ENCODE data around the gene ZNF362. TPM values are rescaled to one million over a fixed set of nuclear protein-coding genes. Genes with fewer than 3 reads are reported as not detected.
A peak's percentile ranks its signal among the peaks of the same experiment; 100 is the strongest.

Gene ZNF362
- total and polyA plus RNA-seq, 2 experiments from 2014 or later, result 22.5 to 55.0 TPM

- DNase-seq (ENCODE audit: low spot score), result no peak
- H3K36me3 ChIP-seq (replicated peaks; ENCODE audit: insufficient read depth, low read depth), result no peaks in the 10 kb centered on the region
- no peaks in the 10 kb centered on the region for H3K9me2 ChIP-seq (replicated peaks; ENCODE audit: insufficient read depth)
- no peak overlapping the region for H2AFZ ChIP-seq
- H3K4me1 ChIP-seq (ENCODE audit: insufficient read depth), result peaks cover 5% of the 10 kb centered on the region
- TF ChIP-seq EZH2phosphoT487 (IDR thresholded peaks at IDR 0.05; ENCODE audit: low read depth, severe bottlenecking, unreplicated experiment), result no peak
- H3K27me3 ChIP-seq, result no peaks in the 10 kb centered on the region
- H3K4me3 ChIP-seq, result no peak overlapping the region
- H3K27ac ChIP-seq, result no peak overlapping the region
- H3K4me2 ChIP-seq, result no peak overlapping the region
- H3K9me3 ChIP-seq (ENCODE audit: low read depth), result no peaks in the 10 kb centered on the region
- H4K20me1 ChIP-seq (ENCODE audit: insufficient read depth, poor library complexity, severe bottlenecking), result no peaks in the 10 kb centered on the region
- H3K79me2 ChIP-seq, result no peaks in the 10 kb centered on the region
- 76% methylated on average over 5 of the region's 5 CpGs for WGBS (ENCODE audit: low lambda C conversion rate, missing lambda C conversion rate)
These were observed 6.1 kb upstream of the ZNF362 start for GRCh38 chr1:33250217-33250616.

GRCh38 chr1:33250724-33251123 lies 5.6 kb upstream of the ZNF362 start:
- H3K27me3 ChIP-seq, result no peaks in the 10 kb centered on the region
- H3K4me3 ChIP-seq, result no peak overlapping the region
- H4K20me1 ChIP-seq (ENCODE audit: insufficient read depth, poor library complexity, severe bottlenecking), result no peaks in the 10 kb centered on the region
- H3K4me2 ChIP-seq, result no peak overlapping the region
- H3K27ac ChIP-seq, result no peak overlapping the region
- no peak for DNase-seq (ENCODE audit: low spot score)
- H3K9me3 ChIP-seq (ENCODE audit: low read depth), result no peaks in the 10 kb centered on the region
- H3K79me2 ChIP-seq, result no peaks in the 10 kb centered on the region
- H3K36me3 ChIP-seq (replicated peaks; ENCODE audit: insufficient read depth, low read depth), result no peaks in the 10 kb centered on the region
- WGBS (ENCODE audit: low lambda C conversion rate, missing lambda C conversion rate), result 84% methylated on average over 3 of the region's 3 CpGs
- peaks cover 6% of the 10 kb centered on the region for H3K4me1 ChIP-seq (ENCODE audit: insufficient read depth)
- H3K9me2 ChIP-seq (replicated peaks; ENCODE audit: insufficient read depth), result no peaks in the 10 kb centered on the region
- TF ChIP-seq EZH2phosphoT487 (IDR thresholded peaks at IDR 0.05; ENCODE audit: low read depth, severe bottlenecking, unreplicated experiment) (no peak), CTCF (IDR thresholded peaks at IDR 0.05; ENCODE audit: poor library complexity) (no peak), EZH2 (IDR thresholded peaks at IDR 0.05; ENCODE audit: borderline replicate concordance) (no peak)
- H2AFZ ChIP-seq, result no peak overlapping the region

GRCh38 chr1:33254491-33254890 lies 1.8 kb upstream of the ZNF362 start:
- no peak overlapping the region for H3K4me2 ChIP-seq
- H3K36me3 ChIP-seq (replicated peaks; ENCODE audit: insufficient read depth, low read depth), result no peaks in the 10 kb centered on the region
- no peaks in the 10 kb centered on the region for H3K9me3 ChIP-seq (ENCODE audit: low read depth)
- no peak overlapping the region for H2AFZ ChIP-seq
- no peak for DNase-seq (ENCODE audit: low spot score)
- no peaks in the 10 kb centered on the region for H3K9me2 ChIP-seq (replicated peaks; ENCODE audit: insufficient read depth)
- H3K4me3 ChIP-seq, result no peak overlapping the region
- no peak overlapping the region for H3K27ac ChIP-seq
- H3K4me1 ChIP-seq (ENCODE audit: insufficient read depth), result peaks cover 22% of the 10 kb centered on the region
- H3K27me3 ChIP-seq, result no peaks in the 10 kb centered on the region
- TF ChIP-seq EZH2phosphoT487 (IDR thresholded peaks at IDR 0.05; ENCODE audit: low read depth, severe bottlenecking, unreplicated experiment), result no peak
- no peak for TF ChIP-seq EZH2 (IDR thresholded peaks at IDR 0.05; ENCODE audit: borderline replicate concordance)
- no peak for TF ChIP-seq CTCF (IDR thresholded peaks at IDR 0.05; ENCODE audit: poor library complexity)
- H3K79me2 ChIP-seq, result peaks cover 22% of the 10 kb centered on the region
- WGBS (ENCODE audit: low lambda C conversion rate, missing lambda C conversion rate), result 96% methylated on average over 3 of the region's 3 CpGs
- peaks cover 12% of the 10 kb centered on the region for H4K20me1 ChIP-seq (ENCODE audit: insufficient read depth, poor library complexity, severe bottlenecking)

- no peaks in the 10 kb centered on the region for H3K9me3 ChIP-seq (ENCODE audit: low read depth)
- no peaks in the 10 kb centered on the region for H3K9me2 ChIP-seq (replicated peaks; ENCODE audit: insufficient read depth)
- H4K20me1 ChIP-seq (ENCODE audit: insufficient read depth, poor library complexity, severe bottlenecking), result peaks cover 21% of the 10 kb centered on the region
- 15% methylated on average over 44 of the region's 70 CpGs for WGBS (ENCODE audit: low lambda C conversion rate, missing lambda C conversion rate)
- peak overlapping the region; percentile 91 for H3K4me2 ChIP-seq
- H3K4me1 ChIP-seq (ENCODE audit: insufficient read depth), result peaks cover 31% of the 10 kb centered on the region
- H3K4me3 ChIP-seq, result peak overlapping the region; percentile 52
- TF ChIP-seq EZH2phosphoT487 (IDR thresholded peaks at IDR 0.05; ENCODE audit: low read depth, severe bottlenecking, unreplicated experiment) (no peak), CTCF (IDR thresholded peaks at IDR 0.05; ENCODE audit: poor library complexity) (no peak), EZH2 (IDR thresholded peaks at IDR 0.05; ENCODE audit: borderline replicate concordance) (no peak)
- peak; percentile 79 for DNase-seq (ENCODE audit: low spot score)
- no peaks in the 10 kb centered on the region for H3K36me3 ChIP-seq (replicated peaks; ENCODE audit: insufficient read depth, low read depth)
- H3K27me3 ChIP-seq, result no peaks in the 10 kb centered on the region
- peak overlapping the region; percentile 97 for H3K27ac ChIP-seq
- peaks cover 33% of the 10 kb centered on the region for H3K79me2 ChIP-seq
- H2AFZ ChIP-seq, result peak overlapping the region; percentile 93
These were observed 708 bp upstream of the ZNF362 start for GRCh38 chr1:33255347-33256220.

Data from hepatocyte (in vitro differentiated cells).